PC-9 (cell line): ENCODE measurements around the gene EIF3I. TPM values are rescaled to one million over a fixed set of nuclear protein-coding genes. Genes with fewer than 3 reads are reported as not detected.
A peak's percentile ranks its signal among the peaks of the same experiment; 100 is the strongest.

Experiments
- BruUV-seq: library from RNA; stranded (reverse); fragments of 400-500 nt; replicated peaks from 2 replicates; lab custom pipeline; 2021; lab: Mats Ljungman, UMichigan
- CTCF ChIA-PET: fragments of 300-600 bp; sonication (Branson Sonifier 250); formaldehyde crosslinking; loops from one replicate; lab custom pipeline; 2022; ENCODE audit warnings: antibody characterized with exemption; lab: Charles Lee
- POLR2A ChIA-PET: fragments of 300-600 bp; sonication (Branson Sonifier 250); formaldehyde crosslinking; loops from one replicate; lab custom pipeline; 2022; ENCODE audit warnings: antibody characterized with exemption; ENCODE audit not compliant: unreplicated experiment; lab: Charles Lee
- DNase-seq, 2 experiments: peaks; one replicate each; pipeline versions ENCODE4 v3.0.0 to v3.0.0-alpha.2; 2015 to 2022; ENCODE audit warnings: mixed read lengths in 1 of 2
- H2AFZ ChIP-seq: fragments of 200-600 bp; sonication (generic); 2 replicates; pipeline ENCODE4 v1.8.1; 2017; ENCODE audit warnings: antibody characterized with exemption
- H3F3A ChIP-seq: fragments of 200-600 bp; sonication (generic); 2 replicates; pipeline ENCODE4 v1.8.1; 2017; ENCODE audit warnings: antibody characterized with exemption, mild to moderate bottlenecking, low read depth; ENCODE audit not compliant: insufficient read depth
- H3K27ac ChIP-seq: fragments of 200-600 bp; sonication (generic); 2 replicates; pipeline ENCODE4 v1.6.1; 2016; ENCODE audit warnings: mixed run types
- H3K27me3 ChIP-seq: fragments of 200-600 bp; sonication (generic); 2 replicates; pipeline ENCODE4 v1.6.1; 2016; ENCODE audit warnings: low read depth, mixed run types; ENCODE audit not compliant: insufficient read depth
- H3K36me3 ChIP-seq: fragments of 200-600 bp; sonication (generic); 2 replicates; pipeline ENCODE4 v1.6.1; 2016; ENCODE audit warnings: low read depth, mixed run types
- H3K4me1 ChIP-seq: fragments of 200-600 bp; sonication (generic); replicated peaks from 2 replicates; pipeline ENCODE4 v1.6.1; 2016; ENCODE audit warnings: mixed run types; ENCODE audit not compliant: insufficient read depth
- H3K4me2 ChIP-seq: fragments of 200-600 bp; sonication (generic); 2 replicates; pipeline ENCODE4 v1.6.1; 2017; ENCODE audit warnings: mixed run types
- H3K4me3 ChIP-seq: fragments of 200-600 bp; sonication (generic); 2 replicates; pipeline ENCODE4 v1.6.1; 2016; ENCODE audit warnings: mixed run types
- H3K79me2 ChIP-seq: fragments of 200-600 bp; sonication (generic); 2 replicates; pipeline ENCODE4 v1.6.1; 2017; ENCODE audit warnings: low read depth, mixed run types
- H3K9me2 ChIP-seq: fragments of 200-600 bp; sonication (generic); 2 replicates; pipeline ENCODE4 v1.8.1; 2017; ENCODE audit warnings: mild to moderate bottlenecking; ENCODE audit not compliant: insufficient read depth
- H3K9me3 ChIP-seq: fragments of 200-600 bp; sonication (generic); 2 replicates; pipeline ENCODE4 v1.8.1; 2016; ENCODE audit warnings: low read depth; ENCODE audit not compliant: insufficient read depth
- H4K20me1 ChIP-seq: fragments of 200-600 bp; sonication (generic); 2 replicates; pipeline ENCODE4 v1.8.1; 2017; ENCODE audit not compliant: insufficient read depth
- CTCF ChIP-seq: fragments of 200-600 bp; sonication (generic); conservative IDR thresholded peaks from 2 replicates; pipeline ENCODE4 v1.6.1; 2017; ENCODE audit warnings: mixed run types, antibody characterized with exemption, mild to moderate bottlenecking, moderate library complexity
- EZH2 ChIP-seq: fragments of 200-600 bp; sonication (generic); IDR thresholded peaks from 2 replicates; pipeline ENCODE4 v1.8.0; 2017; ENCODE audit warnings: antibody characterized with exemption, low read depth
- intact Hi-C: fragments of 100-400 bp; cut with micrococcal nuclease; formaldehyde crosslinking; loops from one replicate; pipeline ENCODE4 v1.10.0; 2022; ENCODE audit not compliant: unreplicated experiment
- total RNA-seq: library from RNA; stranded (reverse); gene quantifications from 2 replicates; pipeline ENCODE4 v1.2.3, GENCODE V29; 2021

EIF3I gene
- total RNA-seq, 1 experiment from 2014 or later = 229 TPM

GRCh38 chr1:32180186-32181060, 41.8 kb upstream of the EIF3I start:
- no peaks in the 10 kb centered on the region for H3K9me2 ChIP-seq
- H3K27ac ChIP-seq = peak overlapping the region; percentile 69
- H3K9me3 ChIP-seq = no peaks in the 10 kb centered on the region
- intact Hi-C loops = no loop called here
- peaks cover 47% of the 10 kb centered on the region for H3K79me2 ChIP-seq
- peak overlapping the region; percentile 93 for H3K4me3 ChIP-seq
- H3K4me2 ChIP-seq = peak overlapping the region; percentile 84
- POLR2A ChIA-PET = interaction anchor here (0.6 to 1.0 kb wide), 3 partner anchors 35 to 115 kb away, joined by 3 to 8 read pairs (median 4); partner anchors contain the start of gene TMEM39B
- CTCF ChIA-PET = interaction anchor here (1.1 kb wide), 1 partner anchor 35 kb away, joined by 3 read pairs; no protein-coding TSS in a partner anchor
- TF ChIP-seq CTCF (no peak), EZH2 (no peak)
- peaks cover 47% of the 10 kb centered on the region for H3F3A ChIP-seq
- BruUV-seq = TSS peak; percentile 34
- DNase-seq = peak in 1 of 2 experiments; percentile 56
- peak overlapping the region; percentile 93 for H2AFZ ChIP-seq
- H3K27me3 ChIP-seq = no peaks in the 10 kb centered on the region
- peaks cover 29% of the 10 kb centered on the region for H3K4me1 ChIP-seq
- H4K20me1 ChIP-seq = peaks cover 13% of the 10 kb centered on the region; the same call in 1 of the 2 replicates
- peaks cover 37% of the 10 kb centered on the region for H3K36me3 ChIP-seq

- H3K9me3 ChIP-seq = no peaks in the 10 kb centered on the region
- TF ChIP-seq EZH2 = no peak
- TF ChIP-seq CTCF = no peak
- DNase-seq = no peak
- H2AFZ ChIP-seq = no peak overlapping the region
- H3K4me1 ChIP-seq = peaks cover 29% of the 10 kb centered on the region
- CTCF ChIA-PET = no interaction called here
- peaks cover 43% of the 10 kb centered on the region for H3F3A ChIP-seq
- no peak overlapping the region for H3K27ac ChIP-seq
- peak overlapping the region; percentile 93 for H3K4me3 ChIP-seq
- H3K4me2 ChIP-seq = peak overlapping the region; percentile 84
- peaks cover 16% of the 10 kb centered on the region; the same call in 1 of the 2 replicates for H4K20me1 ChIP-seq
- H3K79me2 ChIP-seq = peaks cover 52% of the 10 kb centered on the region
- H3K9me2 ChIP-seq = no peaks in the 10 kb centered on the region
- BruUV-seq = no TSS peak
- H3K27me3 ChIP-seq = no peaks in the 10 kb centered on the region
- peaks cover 42% of the 10 kb centered on the region for H3K36me3 ChIP-seq
- POLR2A ChIA-PET = interaction anchor here (0.6 to 1.0 kb wide), 2 partner anchors 108 to 116 kb away, joined by 3 to 8 read pairs; partner anchors contain the start of gene TMEM39B
- intact Hi-C loops = no loop called here
Observed at GRCh38 chr1:32181065-32181464, 41.1 kb upstream of the EIF3I start.

GRCh38 chr1:32181563-32181962, 40.6 kb upstream of the EIF3I start:
- Histone ChIP-seq H3K79me2 (peaks cover 57% of the 10 kb centered on the region), H3K9me3 (no peaks in the 10 kb centered on the region), H4K20me1 (peaks cover 21% of the 10 kb centered on the region; the same call in 1 of the 2 replicates), H3K4me3 (no peak overlapping the region), H3K27me3 (no peaks in the 10 kb centered on the region), H3K4me2 (peak overlapping the region; percentile 84), H2AFZ (no peak overlapping the region), H3K27ac (no peak overlapping the region), H3K9me2 (no peaks in the 10 kb centered on the region), H3F3A (peaks cover 41% of the 10 kb centered on the region), H3K36me3 (peaks cover 43% of the 10 kb centered on the region), H3K4me1 (peaks cover 29% of the 10 kb centered on the region)
- ChIA-PET CTCF (no interaction called here), POLR2A (no interaction called here)
- TF ChIP-seq EZH2 (no peak), CTCF (no peak)
- no peak for DNase-seq
- BruUV-seq = no TSS peak
- intact Hi-C loops = no loop called here
